NCI-H2081 treated with DMSO at 0.1 percent for 48 hours (cell line): ENCODE results near the gene PACS1.

Experiments used
- DNase-seq: peaks from one replicate; lab custom pipeline; 2025; lab: John Stamatoyannopoulos, UW

The PACS1 gene

DNA sequence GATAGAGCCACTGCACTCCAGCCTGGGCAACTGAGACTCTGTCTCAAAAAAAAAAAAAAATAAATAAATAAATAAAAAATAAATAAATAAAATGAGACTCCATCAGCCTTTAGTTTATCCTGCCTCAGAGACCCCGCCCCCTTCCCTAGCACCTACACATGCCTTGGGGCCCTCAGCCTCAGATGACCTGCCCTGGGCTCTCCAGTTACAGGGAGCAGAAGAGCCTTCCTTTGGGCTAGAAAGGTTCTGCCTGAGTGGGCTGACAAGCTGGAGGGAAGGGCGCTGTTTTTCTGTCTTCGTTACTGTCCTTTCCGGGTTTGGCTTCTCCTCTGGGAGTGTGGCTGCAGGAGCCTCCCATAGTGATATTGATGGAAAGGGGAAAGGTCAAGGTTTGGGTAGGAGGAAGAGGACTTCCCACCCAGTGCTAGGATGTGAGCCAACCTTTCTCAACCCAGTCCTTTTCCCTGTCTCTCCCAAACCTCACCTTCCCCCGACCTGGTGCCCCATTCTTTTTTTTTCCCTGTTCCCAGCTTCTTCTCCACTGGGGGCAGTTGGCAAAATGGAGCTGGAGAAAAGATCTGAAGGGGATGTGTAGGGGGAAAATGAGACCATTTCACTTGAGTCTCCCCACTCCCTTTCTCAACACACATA is 19.4 kb upstream of the PACS1 start:
- no peak for DNase-seq

DNA sequence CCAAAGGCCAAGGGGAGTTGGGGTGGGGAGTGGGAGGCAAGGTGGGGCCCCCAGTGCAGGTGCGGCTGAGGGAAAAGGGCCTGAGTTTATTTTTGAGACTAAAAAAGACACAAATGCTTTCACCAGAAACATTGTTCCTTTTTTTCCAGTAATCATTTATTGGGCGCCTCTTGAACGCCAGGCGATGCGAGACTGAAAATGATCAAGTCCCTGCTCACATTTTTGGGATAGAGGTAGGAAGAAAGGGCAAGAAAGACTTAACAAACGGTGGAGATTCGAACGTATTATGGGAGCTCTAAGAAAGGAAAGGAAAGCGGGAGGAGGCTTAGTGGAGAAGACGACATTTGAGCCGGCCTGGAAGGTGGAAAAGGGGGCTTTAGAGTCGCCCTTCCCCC is 18.7 kb upstream of the PACS1 start:
- no peak for DNase-seq

GRCh38 chr11:66051766-66052663 is 18.1 kb upstream of the PACS1 start, which contains the start of gene SF3B2:
Gene SF3B2, plus strand, starts transcription at chr11:66052364. Its CDS starts 21 bp downstream, at chr11:66052385.
- peak; percentile 95 for DNase-seq

- DNase-seq: no peak
Measured at GRCh38 chr11:66052664-66052982, 17.4 kb upstream of the PACS1 start.

DNA sequence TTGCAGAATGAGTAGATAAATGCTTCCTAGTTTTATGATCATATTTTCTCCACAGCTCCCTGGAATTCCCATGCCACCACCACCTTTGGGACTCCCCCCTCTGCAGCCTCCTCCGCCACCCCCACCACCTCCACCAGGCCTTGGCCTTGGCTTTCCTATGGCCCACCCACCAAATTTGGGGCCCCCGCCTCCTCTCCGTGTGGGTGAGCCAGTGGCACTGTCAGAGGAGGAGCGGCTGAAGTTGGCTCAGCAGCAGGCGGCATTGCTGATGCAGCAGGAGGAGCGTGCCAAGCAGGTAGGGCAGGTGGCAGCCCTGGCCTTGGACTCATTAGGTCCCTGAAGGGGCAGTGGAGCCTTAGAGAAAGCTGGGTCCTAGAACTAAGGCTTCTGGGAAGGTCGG is 15.1 kb upstream of the PACS1 start:
- DNase-seq: no peak

GRCh38 chr11:66056501-66056900 is 13.6 kb upstream of the PACS1 start:
- DNase-seq: no peak

DNA sequence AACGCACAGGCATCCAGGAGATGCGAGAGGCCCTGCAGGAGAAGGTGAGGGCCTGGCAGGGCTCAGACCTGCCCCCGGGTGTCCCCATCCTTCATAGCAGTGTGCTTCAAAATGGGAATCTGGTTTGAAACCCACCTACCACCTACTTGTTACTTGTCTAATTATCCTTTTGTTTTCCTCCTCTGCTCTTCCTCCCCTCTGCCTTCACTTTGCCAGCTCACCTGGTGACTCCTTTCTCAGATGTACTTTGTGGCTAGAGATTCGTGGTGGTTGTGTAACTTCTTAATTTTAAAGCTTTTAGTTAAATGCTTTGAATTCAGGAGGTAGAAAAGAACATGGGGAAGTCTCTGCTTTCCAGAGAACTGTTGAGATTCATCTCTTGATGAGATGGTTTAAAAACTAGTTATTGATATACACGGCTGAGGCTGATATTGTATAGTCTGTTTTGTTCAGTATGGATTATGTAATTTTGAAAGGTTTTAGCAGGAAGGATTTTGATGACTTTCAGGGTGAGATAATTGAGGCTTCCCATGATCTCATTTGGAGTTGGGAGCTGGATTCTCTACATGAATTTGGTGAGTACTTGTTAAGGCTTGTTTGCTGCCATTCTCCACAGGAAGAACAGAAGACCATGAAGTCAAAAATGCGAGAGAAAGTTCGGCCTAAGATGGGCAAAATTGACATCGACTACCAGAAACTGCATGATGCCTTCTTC is 9.9 kb upstream of the PACS1 start:
- no peak for DNase-seq

- DNase-seq: no peak
Measured at GRCh38 chr11:66061268-66061667, 8.8 kb upstream of the PACS1 start.

- no peak for DNase-seq
Measured at GRCh38 chr11:66062408-66062807, 7.7 kb upstream of the PACS1 start.

DNA sequence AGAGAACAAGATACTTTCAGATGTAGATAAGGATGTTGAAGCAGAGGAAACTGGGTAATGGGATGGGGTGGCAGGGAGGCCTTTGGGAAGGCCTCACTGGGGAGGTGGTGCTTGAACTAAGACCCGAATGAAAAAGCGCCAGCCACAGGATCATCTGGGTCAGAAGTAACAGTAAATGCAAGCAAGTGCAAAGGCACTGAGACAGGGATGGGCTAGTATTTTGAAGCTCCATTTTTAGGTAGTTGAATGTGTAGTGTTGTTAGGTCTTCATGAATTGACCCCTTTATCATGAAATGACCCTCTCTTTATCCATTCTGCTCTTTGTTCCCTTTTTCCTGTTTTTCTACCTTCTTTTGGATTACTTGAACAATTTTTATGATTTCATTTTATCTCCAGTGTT is 6.2 kb upstream of the PACS1 start:
- DNase-seq: no peak

GRCh38 chr11:66064571-66064970 is 5.5 kb upstream of the PACS1 start:
- no peak for DNase-seq

DNA sequence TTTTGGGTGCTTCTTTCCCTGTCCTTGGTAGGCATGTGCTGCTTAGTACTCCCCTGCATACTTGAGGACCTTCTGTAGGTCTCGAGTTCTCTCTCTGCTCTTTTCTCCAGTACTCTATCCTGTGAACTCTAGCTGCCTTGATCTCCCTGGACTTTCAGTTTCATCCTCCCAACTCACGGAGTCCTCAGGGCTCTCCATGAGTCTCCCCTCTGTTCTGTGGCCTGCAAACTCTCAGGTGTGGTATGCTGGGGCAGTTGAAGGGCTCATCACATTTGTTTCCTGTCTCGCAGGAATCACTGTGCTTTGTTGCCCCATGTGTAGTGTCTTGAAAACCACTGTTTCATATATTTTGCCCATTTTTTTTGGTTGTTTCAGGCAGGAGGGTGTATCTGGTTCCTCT is 3.3 kb upstream of the PACS1 start:
- no peak for DNase-seq

- DNase-seq: no peak
Measured at GRCh38 chr11:66067640-66068039, 2.4 kb upstream of the PACS1 start.

- no peak for DNase-seq
Measured at GRCh38 chr11:66068154-66068821, 1.8 kb upstream of the PACS1 start.

GRCh38 chr11:66068923-66069714 is 953 bp upstream of the PACS1 start:
- DNase-seq: no peak

DNA sequence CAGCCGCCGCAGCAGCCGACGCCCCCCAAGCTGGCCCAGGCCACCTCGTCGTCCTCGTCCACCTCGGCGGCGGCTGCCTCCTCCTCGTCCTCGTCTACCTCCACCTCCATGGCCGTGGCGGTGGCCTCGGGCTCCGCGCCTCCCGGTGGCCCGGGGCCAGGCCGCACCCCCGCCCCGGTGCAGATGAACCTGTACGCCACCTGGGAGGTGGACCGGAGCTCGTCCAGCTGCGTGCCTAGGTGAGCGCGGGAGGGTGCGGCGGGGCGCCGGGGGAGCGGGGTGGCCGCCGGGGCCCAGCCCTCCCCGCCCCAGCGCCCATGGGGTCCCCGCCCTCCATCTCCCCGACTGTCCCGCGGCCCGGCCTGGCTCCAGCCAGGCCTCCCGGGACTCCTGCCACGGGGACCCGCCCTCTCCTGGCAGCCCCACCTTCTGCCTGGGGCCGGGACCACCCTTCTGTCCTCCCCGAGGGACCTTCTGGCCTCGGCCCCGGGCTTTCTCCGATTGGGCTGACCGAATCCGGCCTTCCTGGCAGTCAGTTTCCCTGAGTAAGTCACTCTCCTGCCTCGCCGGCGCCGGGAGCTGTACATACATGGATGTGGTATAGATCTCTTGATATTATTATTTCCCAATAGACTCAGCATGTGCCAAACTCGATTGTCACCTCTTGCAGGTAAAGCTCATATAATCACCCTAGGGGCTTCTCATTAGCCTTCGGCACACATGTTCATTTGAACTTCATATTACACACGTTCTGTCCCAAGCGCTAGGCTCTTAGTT is 720 bp downstream of the PACS1 start:
- DNase-seq: no peak

- no peak for DNase-seq
Measured at GRCh38 chr11:66071381-66071801, 1.3 kb downstream of the PACS1 start.

GRCh38 chr11:66072081-66072480 is 2.0 kb downstream of the PACS1 start:
- DNase-seq: no peak

DNA sequence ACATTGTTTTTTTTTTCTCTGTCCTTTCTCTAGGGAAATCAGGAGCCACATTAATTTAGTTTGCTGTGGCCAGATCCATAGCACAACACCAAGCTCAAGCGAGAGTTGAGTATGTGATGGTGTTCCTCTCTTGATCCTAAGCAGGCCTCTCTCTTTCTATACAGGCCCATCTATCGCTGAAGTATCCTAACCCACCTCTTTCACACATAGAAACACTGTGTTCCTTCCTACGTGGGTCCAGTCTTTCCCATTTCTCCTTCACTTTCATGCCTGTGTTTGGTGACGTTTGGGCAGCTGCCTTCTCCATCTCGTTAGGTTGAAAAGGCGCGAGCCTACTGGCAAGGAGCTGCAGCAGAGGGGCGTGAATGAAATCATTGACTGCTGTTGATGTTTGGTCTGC is 2.4 kb downstream of the PACS1 start:
- DNase-seq: no peak

- no peak for DNase-seq
Measured at GRCh38 chr11:66073669-66074068, 3.6 kb downstream of the PACS1 start.

DNA sequence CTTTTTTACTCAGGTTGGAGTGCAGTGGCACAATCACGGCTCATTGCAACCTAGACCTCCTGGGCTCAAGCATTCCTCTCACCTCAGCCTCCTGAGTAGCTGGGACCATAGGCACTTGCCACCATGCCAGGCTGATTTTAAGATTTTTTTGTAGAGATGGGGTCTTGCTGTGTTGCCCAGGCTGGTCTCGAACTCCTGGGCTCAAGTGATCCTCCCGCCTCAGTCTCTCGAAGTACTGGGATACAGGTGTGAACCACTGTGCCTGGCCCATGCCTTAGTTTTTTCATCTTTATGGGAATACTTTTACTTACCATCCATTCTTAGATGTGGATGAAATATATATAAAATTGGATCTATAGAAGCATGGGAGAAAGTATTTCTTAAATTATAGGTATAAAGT is 5.2 kb downstream of the PACS1 start:
- DNase-seq: no peak
